ENCODE measurements around the gene ZWILCH. TPM values are rescaled to one million over a fixed set of nuclear protein-coding genes. Genes with fewer than 3 reads are reported as not detected.

Gene ZWILCH
- total RNA-seq, 1 donor from 2014 or later: 23.3 TPM

DNA sequence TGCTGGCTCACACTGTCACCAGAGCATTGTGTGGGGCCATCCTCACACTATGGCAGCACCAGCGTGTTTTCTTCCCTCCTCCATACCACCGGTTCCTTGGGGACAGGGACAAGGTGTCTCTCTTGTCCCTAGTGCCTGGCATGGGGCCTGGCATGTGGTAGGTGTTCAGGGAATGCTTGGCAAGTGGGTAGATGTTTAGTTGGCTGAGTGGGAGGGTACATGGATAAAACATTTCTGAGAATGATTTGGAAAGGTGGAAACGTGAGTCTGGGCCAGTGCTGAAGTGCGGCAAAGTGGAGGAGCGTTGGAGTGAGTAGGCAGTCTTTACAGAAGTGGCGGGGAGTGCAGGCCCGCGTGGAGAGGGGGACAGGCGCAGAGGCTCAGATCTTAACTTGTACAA, 22.6 kb upstream of the ZWILCH start:
- TF ChIP-seq, protein P1, sequence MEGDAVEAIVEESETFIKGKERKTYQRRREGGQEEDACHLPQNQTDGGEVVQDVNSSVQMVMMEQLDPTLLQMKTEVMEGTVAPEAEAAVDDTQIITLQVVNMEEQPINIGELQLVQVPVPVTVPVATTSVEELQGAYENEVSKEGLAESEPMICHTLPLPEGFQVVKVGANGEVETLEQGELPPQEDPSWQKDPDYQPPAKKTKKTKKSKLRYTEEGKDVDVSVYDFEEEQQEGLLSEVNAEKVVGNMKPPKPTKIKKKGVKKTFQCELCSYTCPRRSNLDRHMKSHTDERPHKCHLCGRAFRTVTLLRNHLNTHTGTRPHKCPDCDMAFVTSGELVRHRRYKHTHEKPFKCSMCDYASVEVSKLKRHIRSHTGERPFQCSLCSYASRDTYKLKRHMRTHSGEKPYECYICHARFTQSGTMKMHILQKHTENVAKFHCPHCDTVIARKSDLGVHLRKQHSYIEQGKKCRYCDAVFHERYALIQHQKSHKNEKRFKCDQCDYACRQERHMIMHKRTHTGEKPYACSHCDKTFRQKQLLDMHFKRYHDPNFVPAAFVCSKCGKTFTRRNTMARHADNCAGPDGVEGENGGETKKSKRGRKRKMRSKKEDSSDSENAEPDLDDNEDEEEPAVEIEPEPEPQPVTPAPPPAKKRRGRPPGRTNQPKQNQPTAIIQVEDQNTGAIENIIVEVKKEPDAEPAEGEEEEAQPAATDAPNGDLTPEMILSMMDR (IDR thresholded peaks at IDR 0.05; ENCODE audit: unreplicated experiment): no peak
- Mint-ChIP-seq H3K27me3 (no peaks in the 10 kb centered on the region), H3K36me3 (ENCODE audit: insufficient read depth) (peaks cover 2% of the 10 kb centered on the region), H3K4me3 (ENCODE audit: low read depth) (no peak overlapping the region), H3K4me1 (ENCODE audit: low read depth) (no peaks in the 10 kb centered on the region), H3K27ac (peak overlapping the region; percentile 15), H3K9me3 (ENCODE audit: low read depth) (no peaks in the 10 kb centered on the region)
- no peak for DNase-seq (ENCODE audit: low spot score, unreplicated experiment)

DNA sequence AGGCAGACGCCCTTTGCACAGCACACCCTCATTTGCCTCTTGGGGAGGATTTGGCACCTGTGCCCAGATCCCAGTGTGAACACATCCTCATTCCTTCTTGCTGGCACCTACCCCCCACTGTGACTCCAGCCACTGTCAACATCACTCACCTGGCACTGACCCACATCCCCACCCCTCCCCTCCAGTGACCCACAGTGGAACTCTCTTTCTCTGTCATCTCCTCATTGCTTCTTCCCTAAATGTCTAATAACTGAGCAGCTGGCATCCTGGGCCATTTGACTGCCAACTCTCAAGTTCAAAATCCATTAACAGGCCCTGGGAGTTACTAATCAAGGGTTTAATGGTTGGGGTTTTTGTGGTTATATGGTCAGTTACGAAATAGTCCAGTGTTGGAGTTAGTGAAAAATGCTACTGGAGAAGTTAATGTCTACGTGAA, 22.0 kb upstream of the ZWILCH start:
- no peak for DNase-seq (ENCODE audit: low spot score, unreplicated experiment)
- Mint-ChIP-seq H3K27ac (no peak overlapping the region), H3K27me3 (no peaks in the 10 kb centered on the region), H3K4me3 (ENCODE audit: low read depth) (no peak overlapping the region), H3K36me3 (ENCODE audit: insufficient read depth) (peaks cover 2% of the 10 kb centered on the region), H3K4me1 (ENCODE audit: low read depth) (no peaks in the 10 kb centered on the region), H3K9me3 (ENCODE audit: low read depth) (no peaks in the 10 kb centered on the region)
- TF ChIP-seq, protein P1 (IDR thresholded peaks at IDR 0.05; ENCODE audit: unreplicated experiment): no peak

- DNase-seq (ENCODE audit: low spot score, unreplicated experiment): no peak
- no peak overlapping the region for H3K4me3 Mint-ChIP-seq (ENCODE audit: low read depth)
- H3K27me3 Mint-ChIP-seq: no peaks in the 10 kb centered on the region
- H3K36me3 Mint-ChIP-seq (ENCODE audit: insufficient read depth): peaks cover 1% of the 10 kb centered on the region
- no peaks in the 10 kb centered on the region for H3K9me3 Mint-ChIP-seq (ENCODE audit: low read depth)
- H3K4me1 Mint-ChIP-seq (ENCODE audit: low read depth): no peaks in the 10 kb centered on the region
- TF ChIP-seq, protein P1 (IDR thresholded peaks at IDR 0.05; ENCODE audit: unreplicated experiment): no peak
- peak overlapping the region; percentile 17 for H3K27ac Mint-ChIP-seq
Observed at GRCh38 chr15:66484539-66485112, 20.5 kb upstream of the ZWILCH start.

DNA sequence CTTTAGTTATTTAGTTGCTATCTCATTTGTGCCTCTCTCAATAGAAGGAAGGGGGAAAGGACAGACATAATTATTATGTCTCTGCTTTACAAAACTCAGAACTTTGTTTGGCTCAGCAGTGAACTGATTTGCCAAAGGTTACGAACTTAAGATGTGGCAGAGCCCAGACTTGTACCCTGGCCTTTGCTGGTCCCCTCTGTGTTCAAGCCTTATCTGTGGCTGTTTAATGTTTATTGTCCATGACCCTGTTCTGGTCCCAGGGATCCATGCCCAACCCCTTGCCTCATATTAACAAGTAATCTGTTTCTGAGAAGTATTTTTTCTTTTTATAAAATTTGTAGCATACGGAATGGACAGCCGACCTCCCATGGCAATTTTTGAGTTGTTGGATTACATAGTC, 18.2 kb upstream of the ZWILCH start:
- no peak for DNase-seq (ENCODE audit: low spot score, unreplicated experiment)
- no peak overlapping the region for H3K4me3 Mint-ChIP-seq (ENCODE audit: low read depth)
- no peaks in the 10 kb centered on the region for H3K4me1 Mint-ChIP-seq (ENCODE audit: low read depth)
- H3K9me3 Mint-ChIP-seq (ENCODE audit: low read depth): no peaks in the 10 kb centered on the region
- peaks cover 1% of the 10 kb centered on the region for H3K36me3 Mint-ChIP-seq (ENCODE audit: insufficient read depth)
- H3K27me3 Mint-ChIP-seq: no peaks in the 10 kb centered on the region
- TF ChIP-seq, protein P1 (IDR thresholded peaks at IDR 0.05; ENCODE audit: unreplicated experiment): no peak
- H3K27ac Mint-ChIP-seq: no peak overlapping the region

GRCh38 chr15:66488525-66488924, 16.6 kb upstream of the ZWILCH start:
- Mint-ChIP-seq H3K4me1 (ENCODE audit: low read depth) (no peaks in the 10 kb centered on the region), H3K4me3 (ENCODE audit: low read depth) (no peak overlapping the region), H3K9me3 (ENCODE audit: low read depth) (no peaks in the 10 kb centered on the region), H3K36me3 (ENCODE audit: insufficient read depth) (no peaks in the 10 kb centered on the region), H3K27me3 (no peaks in the 10 kb centered on the region), H3K27ac (no peak overlapping the region)
- DNase-seq (ENCODE audit: low spot score, unreplicated experiment): no peak
- TF ChIP-seq, protein P1 (IDR thresholded peaks at IDR 0.05; ENCODE audit: unreplicated experiment): no peak

Data from progenitor cell of endocrine pancreas (in vitro differentiated cells).